ENCODE measurements around the gene PTPRD. TPM values are rescaled to one million over a fixed set of nuclear protein-coding genes. Genes with fewer than 3 reads are reported as not detected.

The PTPRD gene
- total and polyA plus RNA-seq, 2 experiments from 2014 or later = 11.5 to 58.0 TPM

DNA sequence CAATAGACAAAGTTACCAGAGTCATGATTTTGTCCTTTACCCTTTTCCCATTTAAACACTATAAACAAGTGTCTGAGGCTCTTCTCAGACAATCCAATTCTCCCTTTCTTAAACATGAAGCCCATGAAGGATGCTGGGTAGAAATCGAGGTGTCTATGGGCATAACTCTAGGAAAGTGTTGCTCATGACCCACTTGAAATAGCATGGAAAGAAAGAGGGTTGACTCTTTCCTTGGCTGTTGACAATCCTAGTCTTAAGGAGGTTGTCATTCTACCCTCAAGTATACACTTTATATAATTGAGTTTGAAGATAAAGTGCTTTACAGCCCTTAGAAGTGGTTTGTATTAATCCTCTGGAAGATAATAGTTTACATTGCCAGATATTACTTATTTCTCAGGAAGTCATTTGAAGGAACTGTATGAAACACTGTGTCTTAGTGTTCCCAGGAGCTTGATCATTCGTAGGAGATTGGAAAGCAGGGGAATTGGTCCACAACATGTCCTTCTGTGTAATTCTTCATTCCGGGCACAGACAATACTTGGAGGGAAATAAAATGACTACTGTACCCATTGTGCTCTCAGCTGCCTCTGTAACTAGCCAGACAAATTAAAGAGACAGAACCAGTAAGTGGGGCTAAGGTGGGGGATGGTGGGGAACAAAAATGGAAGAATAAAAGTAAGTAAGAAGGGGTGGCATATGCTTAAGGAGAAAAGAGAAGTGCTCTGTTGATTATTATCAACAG, 1734.9 kb downstream of the PTPRD start:
- peaks cover 18% of the 10 kb centered on the region for H3K4me1 Mint-ChIP-seq
- no peak overlapping the region for H3K4me3 Mint-ChIP-seq
- Histone ChIP-seq H3K27me3 (ENCODE audit: insufficient read depth) (no peaks in the 10 kb centered on the region), H3K36me3 (ENCODE audit: insufficient read depth) (no peaks in the 10 kb centered on the region), H3K27ac (ENCODE audit: low read depth) (no peak overlapping the region), H3K4me1 (ENCODE audit: insufficient read depth) (0 out of 2 replicates have a peak, but pooled peaks cover 5% of the 10 kb centered on the region), H3K4me2 (no peak overlapping the region), H3K79me2 (replicated peaks; ENCODE audit: insufficient read depth) (no peaks in the 10 kb centered on the region), H2AFZ (no peak overlapping the region), H3F3A (replicated peaks; ENCODE audit: low read depth) (no peaks in the 10 kb centered on the region), H4K20me1 (replicated peaks; ENCODE audit: insufficient read depth) (no peaks in the 10 kb centered on the region), H3K4me3 (no peak overlapping the region), H3K9me2 (ENCODE audit: insufficient read depth) (0 out of 2 replicates have a peak, but pooled peaks cover 7% of the 10 kb centered on the region)
- no peak overlapping the region for H3K27ac Mint-ChIP-seq
- ATAC-seq (no peak), DNase-seq (ENCODE audit: low spot score) (no peak)
- no peaks in the 10 kb centered on the region for H3K9me3 Mint-ChIP-seq
- H3K36me3 Mint-ChIP-seq (ENCODE audit: low read depth) = no peaks in the 10 kb centered on the region
- no peak for TF ChIP-seq ZNF462 (CRISPR knock-in tag; IDR thresholded peaks at IDR 0.05)
- no peak for TF ChIP-seq CREB1 (CRISPR knock-in tag; IDR thresholded peaks at IDR 0.05; ENCODE audit: low read depth)
- TF ChIP-seq ZNF331 (CRISPR knock-in tag; IDR thresholded peaks at IDR 0.05; ENCODE audit: low read depth) = no peak
- TF ChIP-seq STAT1 (IDR thresholded peaks at IDR 0.05; ENCODE audit: unreplicated experiment) = no peak
- no peak for TF ChIP-seq EZH2 (IDR thresholded peaks at IDR 0.05; ENCODE audit: low read depth, unreplicated experiment)
- no peak for TF ChIP-seq ETS1 (IDR thresholded peaks at IDR 0.05)
- TF ChIP-seq, protein P1, sequence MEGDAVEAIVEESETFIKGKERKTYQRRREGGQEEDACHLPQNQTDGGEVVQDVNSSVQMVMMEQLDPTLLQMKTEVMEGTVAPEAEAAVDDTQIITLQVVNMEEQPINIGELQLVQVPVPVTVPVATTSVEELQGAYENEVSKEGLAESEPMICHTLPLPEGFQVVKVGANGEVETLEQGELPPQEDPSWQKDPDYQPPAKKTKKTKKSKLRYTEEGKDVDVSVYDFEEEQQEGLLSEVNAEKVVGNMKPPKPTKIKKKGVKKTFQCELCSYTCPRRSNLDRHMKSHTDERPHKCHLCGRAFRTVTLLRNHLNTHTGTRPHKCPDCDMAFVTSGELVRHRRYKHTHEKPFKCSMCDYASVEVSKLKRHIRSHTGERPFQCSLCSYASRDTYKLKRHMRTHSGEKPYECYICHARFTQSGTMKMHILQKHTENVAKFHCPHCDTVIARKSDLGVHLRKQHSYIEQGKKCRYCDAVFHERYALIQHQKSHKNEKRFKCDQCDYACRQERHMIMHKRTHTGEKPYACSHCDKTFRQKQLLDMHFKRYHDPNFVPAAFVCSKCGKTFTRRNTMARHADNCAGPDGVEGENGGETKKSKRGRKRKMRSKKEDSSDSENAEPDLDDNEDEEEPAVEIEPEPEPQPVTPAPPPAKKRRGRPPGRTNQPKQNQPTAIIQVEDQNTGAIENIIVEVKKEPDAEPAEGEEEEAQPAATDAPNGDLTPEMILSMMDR (conservative IDR thresholded peaks at IDR 0.05; ENCODE audit: low read depth in 2 of 2) = no peak
- TF ChIP-seq, protein P2, sequence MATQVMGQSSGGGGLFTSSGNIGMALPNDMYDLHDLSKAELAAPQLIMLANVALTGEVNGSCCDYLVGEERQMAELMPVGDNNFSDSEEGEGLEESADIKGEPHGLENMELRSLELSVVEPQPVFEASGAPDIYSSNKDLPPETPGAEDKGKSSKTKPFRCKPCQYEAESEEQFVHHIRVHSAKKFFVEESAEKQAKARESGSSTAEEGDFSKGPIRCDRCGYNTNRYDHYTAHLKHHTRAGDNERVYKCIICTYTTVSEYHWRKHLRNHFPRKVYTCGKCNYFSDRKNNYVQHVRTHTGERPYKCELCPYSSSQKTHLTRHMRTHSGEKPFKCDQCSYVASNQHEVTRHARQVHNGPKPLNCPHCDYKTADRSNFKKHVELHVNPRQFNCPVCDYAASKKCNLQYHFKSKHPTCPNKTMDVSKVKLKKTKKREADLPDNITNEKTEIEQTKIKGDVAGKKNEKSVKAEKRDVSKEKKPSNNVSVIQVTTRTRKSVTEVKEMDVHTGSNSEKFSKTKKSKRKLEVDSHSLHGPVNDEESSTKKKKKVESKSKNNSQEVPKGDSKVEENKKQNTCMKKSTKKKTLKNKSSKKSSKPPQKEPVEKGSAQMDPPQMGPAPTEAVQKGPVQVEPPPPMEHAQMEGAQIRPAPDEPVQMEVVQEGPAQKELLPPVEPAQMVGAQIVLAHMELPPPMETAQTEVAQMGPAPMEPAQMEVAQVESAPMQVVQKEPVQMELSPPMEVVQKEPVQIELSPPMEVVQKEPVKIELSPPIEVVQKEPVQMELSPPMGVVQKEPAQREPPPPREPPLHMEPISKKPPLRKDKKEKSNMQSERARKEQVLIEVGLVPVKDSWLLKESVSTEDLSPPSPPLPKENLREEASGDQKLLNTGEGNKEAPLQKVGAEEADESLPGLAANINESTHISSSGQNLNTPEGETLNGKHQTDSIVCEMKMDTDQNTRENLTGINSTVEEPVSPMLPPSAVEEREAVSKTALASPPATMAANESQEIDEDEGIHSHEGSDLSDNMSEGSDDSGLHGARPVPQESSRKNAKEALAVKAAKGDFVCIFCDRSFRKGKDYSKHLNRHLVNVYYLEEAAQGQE (IDR thresholded peaks at IDR 0.05; ENCODE audit: unreplicated experiment) = no peak
- TF ChIP-seq EZH2phosphoT487 (IDR thresholded peaks at IDR 0.05; ENCODE audit: unreplicated experiment) = no peak
- no peak for TF ChIP-seq ZNF114 (CRISPR knock-in tag; IDR thresholded peaks at IDR 0.05)
- no peak for TF ChIP-seq JUNB (IDR thresholded peaks at IDR 0.05; ENCODE audit: unreplicated experiment)
- TF ChIP-seq POLR2AphosphoS5 (IDR thresholded peaks at IDR 0.05; ENCODE audit: low read depth) = no peak
- no peak for TF ChIP-seq NANOG (IDR thresholded peaks at IDR 0.05; ENCODE audit: borderline replicate concordance)
- no peaks in the 10 kb centered on the region for H3K27me3 Mint-ChIP-seq (ENCODE audit: insufficient read depth, low read depth, poor library complexity)
